GM12874 (cell line): ENCODE results near the gene MEGF11.

Source experiments
- CTCF ChIP-seq: IDR thresholded peaks from 2 replicates; pipeline ENCODE4 v1.5.1; 2011; ENCODE audit warnings: low read depth, mild to moderate bottlenecking, control low read depth, low read length, moderate library complexity; ENCODE audit not compliant: insufficient read depth

Gene MEGF11

DNA sequence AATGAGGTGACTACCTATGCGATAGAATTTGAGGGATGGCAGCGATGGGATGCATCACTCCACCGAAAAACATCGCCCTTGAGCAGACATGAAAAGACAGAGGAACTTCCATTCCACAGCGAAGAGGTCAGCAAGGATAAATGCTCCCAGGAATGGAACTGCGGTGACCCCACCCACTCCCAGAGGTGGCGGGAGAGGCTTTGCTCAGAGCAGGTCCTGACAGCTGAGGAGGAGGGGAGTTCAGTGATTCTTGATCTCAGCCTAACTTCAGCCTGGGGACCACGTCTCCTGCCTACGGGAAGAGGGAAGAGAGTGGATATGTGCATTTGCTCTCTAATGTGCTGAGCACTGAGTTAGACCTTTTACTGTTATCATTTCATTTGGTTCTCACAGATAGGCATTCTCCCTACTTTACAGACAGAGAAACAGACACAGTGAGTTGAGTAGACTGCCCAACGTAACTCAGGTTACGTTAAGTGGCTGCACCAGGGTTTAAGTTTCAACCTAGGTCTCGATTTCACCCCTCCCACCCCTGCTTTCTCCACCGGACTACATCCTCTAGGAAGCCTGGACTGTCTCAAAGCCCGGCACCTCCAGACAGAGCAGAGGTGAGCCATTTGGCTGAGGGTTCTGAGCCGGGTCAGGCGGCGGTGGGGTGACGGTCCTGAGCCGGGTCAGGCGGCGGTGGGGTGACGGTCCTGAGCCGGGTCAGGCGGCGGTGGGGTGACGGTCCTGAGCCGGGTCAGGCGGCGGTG is 214.3 kb downstream of the MEGF11 start:
- no peak for TF ChIP-seq CTCF

DNA sequence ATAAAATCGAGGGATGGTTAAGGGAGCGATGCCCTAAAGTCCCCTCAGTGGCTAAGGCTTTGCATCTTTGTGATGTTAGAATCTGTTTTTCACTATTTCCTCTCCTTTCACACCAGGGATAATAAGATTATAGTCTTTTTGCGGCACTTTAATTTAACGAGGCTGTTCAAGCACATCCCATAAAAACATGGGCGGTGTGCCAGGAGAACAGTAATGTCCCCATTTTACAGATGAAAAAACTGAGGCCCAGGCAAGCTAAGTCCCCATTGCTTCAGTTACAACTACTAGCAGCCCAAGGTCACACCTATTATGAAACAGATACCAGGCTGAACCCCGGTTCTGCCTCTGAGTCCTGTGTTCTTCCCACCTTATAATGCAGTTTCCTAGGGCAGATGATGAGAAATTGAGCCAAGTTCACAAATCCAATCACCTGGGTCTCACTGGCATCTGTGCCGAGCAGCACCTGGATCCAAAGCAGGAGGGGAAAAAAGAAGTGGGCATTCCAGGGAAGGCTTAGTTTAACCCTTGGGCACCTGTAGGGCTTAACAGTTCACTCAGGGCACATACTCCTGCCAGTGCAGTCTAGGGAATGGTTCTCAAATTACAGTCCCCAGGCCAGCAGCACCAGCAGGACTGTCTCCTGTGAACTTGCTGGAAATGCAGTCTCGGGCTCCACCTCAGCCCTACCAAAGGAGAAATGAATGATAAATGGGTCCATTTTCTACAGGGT is 215.0 kb downstream of the MEGF11 start:
- TF ChIP-seq CTCF, result no peak

DNA sequence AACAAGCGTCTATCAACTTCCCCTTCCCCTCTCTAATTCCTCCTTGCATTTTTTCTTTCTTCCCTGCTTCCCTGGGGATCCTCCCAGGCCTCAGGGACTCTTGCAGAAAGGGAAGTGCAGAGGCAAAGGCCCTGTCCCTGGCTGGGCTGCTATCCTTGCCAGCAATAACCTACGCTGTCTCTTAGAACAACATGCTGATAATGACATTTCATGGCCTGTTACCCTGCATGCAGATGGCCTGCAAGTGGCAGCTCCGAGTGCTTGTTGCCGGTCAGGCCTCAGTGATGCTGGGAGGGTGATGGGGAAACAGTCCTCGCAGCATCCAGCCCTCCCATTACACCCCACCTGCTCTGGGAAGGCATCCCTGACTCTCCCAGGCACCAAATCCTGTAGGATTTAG is 216.7 kb downstream of the MEGF11 start:
- no peak for TF ChIP-seq CTCF

- TF ChIP-seq CTCF, result no peak
Observed at GRCh38 chr15:66035901-66036300, 217.6 kb downstream of the MEGF11 start.

- no peak for TF ChIP-seq CTCF
Observed at GRCh38 chr15:66033143-66033542, 220.4 kb downstream of the MEGF11 start.

- TF ChIP-seq CTCF, result no peak
Observed at GRCh38 chr15:66032006-66032405, 221.5 kb downstream of the MEGF11 start.

DNA sequence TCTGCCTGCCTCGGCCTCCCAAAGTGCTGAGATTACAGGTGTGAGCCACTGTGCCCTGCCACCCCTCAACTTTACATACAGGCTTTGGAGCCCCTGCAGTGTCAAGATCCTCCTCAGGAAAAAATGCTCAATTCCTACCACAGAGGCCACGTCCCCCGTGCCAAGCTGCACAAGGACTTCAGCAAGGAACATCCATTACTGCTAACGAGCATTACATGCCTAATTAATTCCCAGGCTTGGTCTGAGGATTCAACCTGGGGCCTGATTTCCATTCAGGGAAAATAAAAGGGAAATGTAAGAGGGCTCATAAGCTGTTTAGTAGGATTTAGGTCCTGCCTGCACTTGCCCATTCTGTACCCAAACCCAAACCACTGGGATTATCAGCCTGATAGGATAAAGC is 222.9 kb downstream of the MEGF11 start:
- TF ChIP-seq CTCF, result no peak
